Hepatocyte (in vitro differentiated cells): ENCODE measurements around the gene MED19. TPM values are rescaled to one million over a fixed set of nuclear protein-coding genes. Genes with fewer than 3 reads are reported as not detected.
A peak's percentile ranks its signal among the peaks of the same experiment; 100 is the strongest.

Experiments used
- DNase-seq: peaks from one replicate; pipeline ENCODE4 v3.0.0-alpha.2; 2016; ENCODE audit warnings: low spot score
- H2AFZ ChIP-seq: fragments of 200-600 bp; sonication (generic); 2 replicates; pipeline ENCODE4 v1.6.0; 2016; ENCODE audit warnings: antibody characterized with exemption, mild to moderate bottlenecking
- H3K27ac ChIP-seq: fragments of 200-600 bp; sonication (generic); 2 replicates; pipeline ENCODE4 v1.5.1; 2016; ENCODE audit warnings: mild to moderate bottlenecking
- H3K27me3 ChIP-seq: fragments of 200-600 bp; sonication (generic); 2 replicates; pipeline ENCODE4 v1.6.1; 2016
- H3K36me3 ChIP-seq: fragments of 200-600 bp; sonication (generic); replicated peaks from 2 replicates; pipeline ENCODE4 v1.5.1; 2016; ENCODE audit warnings: low read depth; ENCODE audit not compliant: insufficient read depth
- H3K4me1 ChIP-seq: fragments of 200-600 bp; sonication (generic); 2 replicates; pipeline ENCODE4 v1.5.1; 2016; ENCODE audit warnings: mild to moderate bottlenecking, moderate library complexity; ENCODE audit not compliant: insufficient read depth
- H3K4me2 ChIP-seq: fragments of 200-600 bp; sonication (generic); 2 replicates; pipeline ENCODE4 v1.6.0; 2016
- H3K4me3 ChIP-seq: fragments of 200-600 bp; sonication (generic); 2 replicates; pipeline ENCODE4 v1.5.1; 2016; ENCODE audit warnings: mild to moderate bottlenecking
- H3K79me2 ChIP-seq: fragments of 200-600 bp; sonication (generic); 2 replicates; pipeline ENCODE4 v1.6.0; 2017; ENCODE audit warnings: mild to moderate bottlenecking
- H3K9me2 ChIP-seq: fragments of 200-600 bp; sonication (generic); replicated peaks from 2 replicates; pipeline ENCODE4 v1.6.0; 2017; ENCODE audit warnings: mild to moderate bottlenecking; ENCODE audit not compliant: insufficient read depth
- H3K9me3 ChIP-seq: fragments of 200-600 bp; sonication (generic); 2 replicates; pipeline ENCODE4 v1.5.1; 2016; ENCODE audit warnings: low read depth, mild to moderate bottlenecking
- H4K20me1 ChIP-seq: fragments of 200-600 bp; sonication (generic); 2 replicates; pipeline ENCODE4 v1.6.0; 2016; ENCODE audit warnings: mild to moderate bottlenecking; ENCODE audit not compliant: insufficient read depth, poor library complexity, severe bottlenecking
- CTCF ChIP-seq: fragments of 200-600 bp; sonication (generic); IDR thresholded peaks from 2 replicates; pipeline ENCODE4 v1.5.1; 2016; ENCODE audit warnings: antibody characterized with exemption, mild to moderate bottlenecking; ENCODE audit not compliant: poor library complexity
- EZH2 ChIP-seq: fragments of 200-600 bp; sonication (generic); IDR thresholded peaks from 2 replicates; pipeline ENCODE4 v1.6.1; 2016; ENCODE audit warnings: antibody characterized with exemption, mild to moderate bottlenecking, borderline replicate concordance
- EZH2phosphoT487 ChIP-seq: fragments of 200-600 bp; sonication (generic); IDR thresholded peaks from one replicate; pipeline ENCODE4 v1.6.1; 2018; ENCODE audit warnings: antibody characterized with exemption, mild to moderate bottlenecking, low read depth, moderate library complexity; ENCODE audit not compliant: unreplicated experiment, severe bottlenecking
- WGBS: methylation state at CpG from one replicate; pipeline ENCODE4 v1.1.6; 2016; ENCODE audit warnings: low lambda C conversion rate; ENCODE audit errors: missing lambda C conversion rate; 5-methylcytosine and 5-hydroxymethylcytosine counted together
- polyA plus RNA-seq: library from polyadenylated mRNA; unstranded; fragments of >200 nt; fragmentation: Nextera tagmentation; extraction: Ambion mirVana; gene quantifications from 2 replicates; pipeline ENCODE4 v1.2.1, GENCODE V29; 2016
- total RNA-seq: library from RNA; depleted of rRNA; stranded (reverse); fragments of >200 nt; gene quantifications from 2 replicates; pipeline ENCODE4 v1.2.3, GENCODE V29; 2014

The MED19 gene
- total and polyA plus RNA-seq, 2 experiments from 2014 or later, result 15.5 to 30.2 TPM

GRCh38 chr11:57735619-57736298 lies 23.7 kb upstream of the MED19 start:
- peak overlapping the region; percentile 83 for H3K27ac ChIP-seq
- DNase-seq, result peak; percentile 51
- no peaks in the 10 kb centered on the region for H3K9me3 ChIP-seq
- H3K36me3 ChIP-seq, result no peaks in the 10 kb centered on the region
- TF ChIP-seq CTCF (no peak), EZH2 (no peak), EZH2phosphoT487 (no peak)
- no peak overlapping the region for H3K4me3 ChIP-seq
- no peak overlapping the region for H2AFZ ChIP-seq
- H4K20me1 ChIP-seq, result no peaks in the 10 kb centered on the region
- H3K4me2 ChIP-seq, result peak overlapping the region; percentile 62
- H3K79me2 ChIP-seq, result peaks cover 49% of the 10 kb centered on the region
- H3K27me3 ChIP-seq, result no peaks in the 10 kb centered on the region
- no peaks in the 10 kb centered on the region for H3K9me2 ChIP-seq
- WGBS, result 52% methylated on average over 3 of the region's 3 CpGs
- H3K4me1 ChIP-seq, result peaks cover 5% of the 10 kb centered on the region

GRCh38 chr11:57732661-57733060 lies 20.6 kb upstream of the MED19 start:
- no peak overlapping the region for H2AFZ ChIP-seq
- no peaks in the 10 kb centered on the region for H3K27me3 ChIP-seq
- no peaks in the 10 kb centered on the region for H3K36me3 ChIP-seq
- H3K4me2 ChIP-seq, result no peak overlapping the region
- H3K27ac ChIP-seq, result no peak overlapping the region
- H3K9me3 ChIP-seq, result no peaks in the 10 kb centered on the region
- TF ChIP-seq EZH2 (no peak), CTCF (no peak), EZH2phosphoT487 (no peak)
- H3K79me2 ChIP-seq, result peaks cover 73% of the 10 kb centered on the region
- DNase-seq, result no peak
- peaks cover 5% of the 10 kb centered on the region for H3K4me1 ChIP-seq
- 100% methylated on average over 1 of the region's 1 CpG for WGBS
- no peaks in the 10 kb centered on the region for H3K9me2 ChIP-seq
- no peaks in the 10 kb centered on the region for H4K20me1 ChIP-seq
- no peak overlapping the region for H3K4me3 ChIP-seq

- 94% methylated on average over 7 of the region's 7 CpGs for WGBS
- no peaks in the 10 kb centered on the region for H4K20me1 ChIP-seq
These were observed 17.5 kb upstream of the MED19 start for GRCh38 chr11:57729479-57729878.

More at GRCh38 chr11:57729479-57729878, 17.5 kb upstream of the MED19 start:
- TF ChIP-seq EZH2phosphoT487 (no peak), CTCF (no peak), EZH2 (no peak)
- Histone ChIP-seq H3K79me2 (peaks cover 82% of the 10 kb centered on the region), H2AFZ (no peak overlapping the region), H3K9me2 (no peaks in the 10 kb centered on the region), H3K27me3 (no peaks in the 10 kb centered on the region), H3K4me3 (no peak overlapping the region), H3K36me3 (no peaks in the 10 kb centered on the region), H3K4me1 (no peaks in the 10 kb centered on the region), H3K9me3 (no peaks in the 10 kb centered on the region), H3K4me2 (no peak overlapping the region), H3K27ac (no peak overlapping the region)
- DNase-seq, result no peak
